Muscle of arm (tissue), 12 donors: Measurements from ENCODE around the gene BCDIN3D. TPM values are rescaled to one million over a fixed set of nuclear protein-coding genes. Genes with fewer than 3 reads are reported as not detected.

ENCODE experiments used
- DNase-seq: peaks from one replicate; pipeline ENCODE4 v3.0.0-alpha.2; 2013
- polyA plus RNA-seq, 12 donors: library from polyadenylated mRNA; unstranded; fragments of 120-200 nt; gene quantifications; one replicate each; pipeline ENCODE4 v1.2.1, GENCODE V29; 2013; ENCODE audit not compliant: insufficient read length in 12 of 12

The BCDIN3D gene
- polyA plus RNA-seq, 12 donors, result 3.5 to 6.3 (median 5.2) TPM; not detected in 1

GRCh38 chr12:49823350-49823749 lies 19.6 kb downstream of the BCDIN3D start:
- DNase-seq, result no peak

DNA sequence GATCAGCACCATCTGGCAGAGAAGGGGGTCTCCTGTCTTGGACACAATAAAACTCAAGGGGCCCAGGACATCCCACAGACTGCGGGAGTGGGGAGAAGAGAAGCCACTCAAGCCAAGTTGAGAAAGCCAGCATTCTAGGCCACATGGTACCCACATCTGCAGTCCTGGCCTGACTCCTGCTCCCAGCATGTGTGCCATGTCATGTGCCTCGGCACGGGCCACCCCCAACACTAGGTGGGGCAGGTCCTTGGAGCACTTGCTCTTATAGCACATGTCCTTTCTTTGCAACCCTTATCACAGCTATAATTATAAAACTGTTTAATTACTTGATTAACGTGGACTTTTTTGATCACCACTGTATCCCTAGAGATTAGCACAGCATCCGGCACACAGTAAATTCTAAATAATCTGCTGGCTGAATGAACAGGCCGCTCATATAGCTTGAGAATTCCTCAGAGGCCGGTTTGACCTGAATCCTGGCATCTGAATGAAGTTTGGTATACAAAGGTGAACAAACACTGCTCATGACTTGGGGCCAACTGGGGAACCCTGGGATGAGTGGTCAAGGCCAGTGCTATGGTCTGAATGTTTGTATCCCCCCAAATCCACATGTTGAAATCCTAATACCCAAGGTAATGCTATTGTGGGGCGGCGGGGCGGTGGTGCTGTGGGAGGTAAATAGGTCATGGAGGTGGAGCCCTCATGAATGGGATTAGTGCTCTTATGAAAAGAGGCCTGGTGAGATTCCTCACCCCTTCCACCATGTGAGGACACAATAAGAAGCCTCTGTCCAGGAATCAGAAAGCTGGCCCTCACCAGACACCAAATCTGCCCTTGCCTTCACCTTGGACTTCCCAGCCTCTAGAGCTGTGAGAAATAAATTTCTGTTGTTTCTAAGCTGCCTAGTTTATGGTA lies 21.3 kb downstream of the BCDIN3D start:
- DNase-seq, result no peak

DNA sequence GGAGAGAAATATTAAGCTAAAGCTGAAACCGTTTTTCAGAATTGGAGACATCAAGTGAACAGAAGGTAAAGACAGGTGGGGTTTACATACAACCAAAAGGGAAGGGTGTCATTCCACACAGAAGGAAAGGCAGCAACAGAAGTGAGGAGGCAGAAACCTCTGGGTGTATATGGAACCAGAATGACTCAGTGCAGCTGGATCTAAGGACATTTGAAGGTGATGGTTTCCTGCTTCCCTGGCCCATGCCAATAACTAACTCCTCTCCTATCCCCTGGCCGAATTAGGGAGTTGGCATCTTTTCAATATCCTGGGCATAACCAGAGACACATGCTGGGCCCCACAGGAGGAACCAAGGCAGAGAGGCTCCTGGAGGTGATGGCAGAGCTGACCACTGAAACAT lies 23.1 kb downstream of the BCDIN3D start:
- DNase-seq, result no peak

DNA sequence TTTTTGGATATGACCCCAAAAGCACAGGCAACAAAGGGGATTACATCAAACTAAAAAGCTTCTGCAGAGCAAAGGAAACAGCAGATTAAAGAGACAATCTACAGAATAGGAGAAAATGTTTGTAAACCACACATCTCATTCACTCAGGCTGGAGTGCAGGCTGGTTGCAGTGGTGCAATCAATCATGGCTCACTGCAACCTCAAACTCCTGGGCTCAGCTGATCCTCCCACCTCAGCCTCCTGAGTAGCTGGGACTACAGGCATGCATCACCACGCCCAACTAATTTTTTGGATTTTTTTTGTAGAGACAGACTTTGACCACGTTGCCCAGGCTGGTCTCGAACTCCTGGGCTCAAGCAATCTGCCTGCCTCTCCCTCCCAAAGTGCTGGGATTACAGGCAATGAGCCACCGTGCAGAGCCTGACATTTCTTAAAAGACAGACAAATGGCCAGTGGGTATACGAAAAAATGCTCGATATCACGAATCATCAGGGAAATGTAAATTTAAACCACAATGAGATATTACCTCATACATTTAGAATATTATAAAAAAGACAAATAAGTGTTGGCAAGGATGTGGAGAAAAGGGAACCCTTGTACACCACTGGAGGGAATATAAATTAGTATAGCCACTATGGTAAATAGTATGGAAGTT lies 24.5 kb downstream of the BCDIN3D start:
- no peak for DNase-seq

DNA sequence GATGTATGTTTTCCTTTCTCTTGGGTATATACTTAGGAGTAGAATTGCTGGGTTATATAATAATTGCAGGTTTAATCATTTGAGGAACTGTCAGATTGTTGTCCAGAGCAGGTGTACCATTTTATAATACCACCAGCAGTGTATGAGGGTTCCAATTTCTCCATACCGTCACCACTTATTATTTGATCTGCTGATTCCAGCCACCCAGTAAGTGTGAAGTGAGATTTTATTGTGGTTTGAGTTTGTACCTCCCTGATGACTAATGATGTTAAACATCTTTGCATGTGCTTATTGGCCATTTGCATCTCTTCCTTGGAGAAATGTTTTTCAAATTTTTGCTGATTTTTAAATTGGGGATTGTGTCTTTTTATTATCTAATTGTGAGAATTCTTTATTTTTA lies 29.8 kb downstream of the BCDIN3D start:
- no peak for DNase-seq

DNA sequence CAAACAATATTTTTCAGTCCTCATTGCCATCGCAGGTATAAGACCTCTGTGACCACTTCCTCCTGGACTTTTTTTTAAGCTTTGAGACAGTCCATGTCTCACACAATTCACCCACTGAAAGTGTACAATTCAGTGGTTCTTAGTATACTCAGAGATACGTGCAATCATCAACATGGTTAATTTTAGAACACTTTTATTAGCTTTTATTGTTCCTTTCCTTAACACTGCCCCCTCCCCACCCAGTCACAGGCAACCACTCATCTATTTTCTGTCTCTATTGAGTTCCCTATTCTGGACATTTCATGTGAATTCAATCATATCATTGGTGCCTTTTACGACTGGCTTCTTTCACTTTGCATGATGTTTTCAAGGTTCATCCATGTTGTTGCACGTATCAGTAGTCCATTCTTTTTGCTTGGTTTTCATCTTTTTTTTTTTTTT lies 30.9 kb downstream of the BCDIN3D start:
- DNase-seq, result no peak

DNA sequence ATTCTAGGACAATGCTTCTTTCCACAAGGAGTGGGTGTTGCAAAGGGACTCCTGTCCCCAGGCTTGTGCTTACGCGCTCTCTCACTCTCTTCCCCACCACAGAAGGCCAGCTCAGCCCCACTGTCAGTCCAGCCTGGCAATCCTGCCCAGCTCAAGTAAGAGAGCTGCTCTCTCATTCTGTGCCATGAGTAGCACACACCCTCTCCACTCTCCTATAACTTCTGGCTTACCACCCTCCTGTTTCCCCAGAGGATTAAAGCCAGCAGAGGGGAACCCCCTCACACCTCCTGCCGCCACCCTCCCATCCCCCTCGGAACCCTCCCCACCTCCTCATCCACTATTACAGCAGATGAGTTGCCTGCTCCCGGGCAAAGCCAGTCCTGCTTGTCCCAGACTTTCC lies 31.8 kb downstream of the BCDIN3D start:
- DNase-seq, result no peak

DNA sequence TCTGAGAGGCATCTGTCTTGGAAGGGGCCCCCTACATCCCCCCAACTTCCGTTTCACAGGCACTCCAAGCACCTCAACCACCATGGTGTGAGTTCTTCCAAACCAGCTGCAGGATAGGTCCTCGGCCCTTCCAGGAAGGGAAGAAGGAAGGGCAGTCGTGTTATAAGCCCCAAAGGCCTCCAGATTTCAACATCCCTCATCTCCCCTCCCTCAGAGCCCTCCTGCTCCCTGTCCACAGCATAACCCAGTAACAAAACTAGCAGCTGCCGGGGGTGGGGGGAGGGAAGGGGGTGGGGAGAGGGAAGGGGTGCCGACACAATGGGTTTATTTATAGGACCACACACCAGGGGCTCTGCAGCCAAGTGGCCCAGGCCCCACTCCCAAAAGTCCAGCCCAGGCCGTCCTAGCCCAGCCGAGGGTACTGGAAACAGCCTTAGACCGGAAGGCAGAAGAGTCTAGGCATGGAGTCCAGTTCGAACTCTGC lies 33.0 kb downstream of the BCDIN3D start:
- peak; percentile 31 for DNase-seq

DNA sequence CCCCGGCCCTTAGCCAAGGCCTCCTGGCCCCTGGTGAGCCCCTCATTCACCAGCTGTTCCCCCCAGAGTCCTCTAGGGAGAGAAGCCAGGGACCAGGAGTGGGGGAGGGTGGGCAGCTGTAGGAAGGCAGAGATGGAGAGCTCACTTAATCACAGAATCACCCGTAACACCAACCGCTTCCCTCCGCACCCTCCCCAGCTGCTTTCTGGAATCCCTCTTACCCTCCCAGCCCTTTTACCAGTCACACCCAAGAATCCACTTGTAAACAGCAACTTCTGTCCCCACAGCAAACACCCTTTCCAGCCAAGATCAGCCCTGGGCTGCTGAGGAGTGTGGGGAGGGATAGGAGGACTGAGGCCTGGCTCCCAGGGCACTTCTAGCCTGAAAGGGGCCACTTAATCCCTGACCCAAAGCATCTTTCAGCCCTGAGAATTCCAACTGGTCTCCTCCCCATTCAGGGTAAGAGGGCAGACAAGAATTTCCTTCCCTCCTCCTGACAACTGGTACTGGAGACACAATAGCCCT lies 33.5 kb downstream of the BCDIN3D start:
- peak; percentile 66 for DNase-seq

DNA sequence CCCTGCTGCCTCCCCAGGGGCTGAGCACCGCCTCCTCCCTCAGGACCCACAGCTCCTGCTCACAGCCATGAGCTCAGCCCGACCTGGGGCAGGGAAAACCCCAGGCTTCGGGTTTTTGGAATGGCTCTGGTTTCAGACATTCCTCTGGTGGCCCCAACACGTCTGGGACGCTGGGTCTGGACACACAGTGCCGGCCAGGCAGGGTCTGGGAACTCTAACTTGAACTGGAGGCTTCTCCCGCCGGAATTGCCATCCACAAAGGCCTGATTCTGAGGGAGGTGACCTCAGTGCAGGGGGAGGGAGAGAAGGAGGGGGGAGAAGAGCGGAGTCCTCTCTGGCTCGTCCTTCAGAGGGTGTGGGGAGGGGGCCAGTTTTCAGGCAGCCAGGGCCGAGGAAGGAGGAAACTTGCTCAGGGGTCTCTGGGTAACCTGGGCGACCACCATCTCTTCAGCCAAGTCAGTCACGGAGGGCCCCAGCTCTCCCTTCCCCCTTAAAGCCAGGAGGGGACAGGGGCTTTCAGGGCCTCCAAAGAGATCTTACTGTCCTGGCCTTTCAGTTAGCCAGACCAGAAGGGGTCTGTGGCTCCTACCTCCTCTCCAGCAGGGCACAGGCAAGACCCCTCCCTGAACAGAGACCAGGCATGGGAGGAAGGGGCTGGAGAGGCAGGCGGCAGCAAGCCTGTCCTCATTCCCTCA lies 34.1 kb downstream of the BCDIN3D start:
- peak; percentile 49 for DNase-seq

- no peak for DNase-seq
Observed at GRCh38 chr12:49807991-49808580, 34.8 kb downstream of the BCDIN3D start.

DNA sequence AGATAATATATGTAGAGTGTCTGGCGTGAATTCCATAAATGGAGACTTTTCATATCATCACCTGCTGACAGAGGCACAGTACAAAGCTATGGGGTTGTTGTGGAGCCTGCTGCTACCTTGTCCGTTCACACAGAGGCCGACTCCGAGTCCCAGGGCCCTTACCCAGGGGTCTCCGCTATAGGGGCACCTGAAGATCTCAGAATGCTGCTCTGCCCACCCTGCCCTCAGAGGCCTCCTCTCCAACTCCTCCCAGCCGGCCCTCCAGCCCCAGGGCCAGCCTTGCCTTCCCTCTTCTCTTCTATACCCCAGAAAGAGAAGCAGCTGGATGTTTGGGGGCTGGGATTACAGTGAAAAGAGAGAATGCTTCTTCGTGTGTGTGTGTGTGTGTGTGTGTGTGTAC lies 36.0 kb downstream of the BCDIN3D start:
- DNase-seq, result no peak

GRCh38 chr12:49806321-49806813 lies 36.5 kb downstream of the BCDIN3D start:
- DNase-seq, result no peak

GRCh38 chr12:49805409-49805808 lies 37.5 kb downstream of the BCDIN3D start:
- DNase-seq, result no peak

GRCh38 chr12:49804821-49805220 lies 38.1 kb downstream of the BCDIN3D start:
- DNase-seq, result no peak

- no peak for DNase-seq
Observed at GRCh38 chr12:49803693-49804450, 39.0 kb downstream of the BCDIN3D start.

DNA sequence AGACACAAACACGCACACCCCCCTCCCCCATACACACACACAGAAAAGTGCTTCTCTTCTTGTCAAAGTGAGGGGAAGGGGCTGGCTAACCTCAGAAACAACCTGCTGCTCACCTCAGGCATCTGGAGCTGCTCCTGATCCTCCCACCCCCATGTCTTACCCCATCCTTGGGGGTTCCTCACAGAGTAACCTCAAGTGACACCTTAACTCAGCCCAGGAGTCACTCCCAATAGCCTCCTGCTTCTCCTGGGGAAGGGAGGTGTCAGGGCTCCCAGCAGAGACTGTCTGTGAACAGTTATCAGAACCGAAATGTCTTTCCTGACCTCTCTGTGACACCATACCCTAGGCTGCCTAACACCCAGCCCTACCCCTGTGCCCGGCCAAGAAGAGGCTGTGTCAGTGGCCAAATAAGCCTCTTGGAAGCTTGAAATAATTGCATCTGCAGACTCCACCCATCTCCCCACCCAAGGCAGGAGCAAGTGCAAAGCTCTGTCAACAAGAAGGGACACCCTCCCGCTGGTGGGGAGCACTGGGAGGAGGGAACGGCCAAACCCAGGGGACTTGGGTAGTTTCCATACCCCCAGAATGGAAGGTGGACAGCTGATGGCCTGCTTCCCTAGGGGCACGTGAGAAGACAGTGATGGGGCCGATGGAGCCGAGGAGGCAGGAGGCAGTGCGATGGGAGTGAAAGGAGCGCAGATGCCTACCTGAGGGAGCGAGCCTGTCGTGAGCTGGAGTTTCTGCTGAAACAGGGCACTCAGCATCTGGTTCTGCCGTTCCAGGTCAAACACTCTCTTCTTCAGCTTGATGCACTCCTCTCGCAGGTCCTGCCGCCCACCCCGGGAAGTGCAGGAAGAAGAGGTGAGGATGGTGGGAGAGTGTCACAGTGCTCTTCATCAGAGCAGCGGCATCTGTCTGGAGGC lies 41.5 kb downstream of the BCDIN3D start:
- DNase-seq, result no peak

DNA sequence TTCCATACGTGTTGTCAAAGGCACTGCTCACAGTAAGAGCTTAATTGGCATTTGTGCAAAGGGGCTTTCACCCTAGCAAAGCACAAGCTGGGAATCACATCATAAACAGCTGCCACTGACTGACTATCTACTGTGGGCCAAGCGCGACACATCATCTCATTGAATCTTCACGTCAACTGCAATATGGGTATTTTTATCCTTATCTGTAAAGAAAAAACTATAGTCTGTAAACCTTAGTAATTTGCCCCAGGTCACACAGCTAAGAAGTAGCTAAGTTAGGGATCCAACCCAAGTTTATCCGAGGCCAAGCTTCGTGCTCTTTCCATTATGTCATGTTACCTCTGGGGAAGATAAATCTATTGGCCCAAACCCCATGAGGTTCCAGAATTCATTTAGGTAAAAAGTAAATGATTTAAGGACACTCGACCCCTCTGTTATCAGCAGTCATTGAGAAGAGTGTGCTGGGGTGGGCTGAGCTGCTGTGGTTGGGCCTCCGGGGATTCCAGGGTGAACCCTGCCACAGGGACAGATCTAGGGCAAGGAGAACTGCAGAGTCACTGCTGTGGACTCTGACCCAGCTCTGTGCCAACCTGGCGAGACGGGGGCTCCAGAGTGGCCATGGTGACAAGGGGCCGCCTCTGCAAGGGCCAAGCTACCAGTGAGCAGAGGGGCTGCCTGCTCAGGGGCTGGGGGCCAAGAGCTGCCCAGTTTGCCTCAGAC lies 42.3 kb downstream of the BCDIN3D start:
- no peak for DNase-seq

- DNase-seq, result no peak
Observed at GRCh38 chr12:49798934-49799333, 44.0 kb downstream of the BCDIN3D start.
